KG1 (cell line): Measurements from ENCODE around the gene FOXA3.

Source experiments
- DNase-seq: peaks from one replicate; lab custom pipeline; 2025; lab: John Stamatoyannopoulos, UW

The FOXA3 gene

DNA sequence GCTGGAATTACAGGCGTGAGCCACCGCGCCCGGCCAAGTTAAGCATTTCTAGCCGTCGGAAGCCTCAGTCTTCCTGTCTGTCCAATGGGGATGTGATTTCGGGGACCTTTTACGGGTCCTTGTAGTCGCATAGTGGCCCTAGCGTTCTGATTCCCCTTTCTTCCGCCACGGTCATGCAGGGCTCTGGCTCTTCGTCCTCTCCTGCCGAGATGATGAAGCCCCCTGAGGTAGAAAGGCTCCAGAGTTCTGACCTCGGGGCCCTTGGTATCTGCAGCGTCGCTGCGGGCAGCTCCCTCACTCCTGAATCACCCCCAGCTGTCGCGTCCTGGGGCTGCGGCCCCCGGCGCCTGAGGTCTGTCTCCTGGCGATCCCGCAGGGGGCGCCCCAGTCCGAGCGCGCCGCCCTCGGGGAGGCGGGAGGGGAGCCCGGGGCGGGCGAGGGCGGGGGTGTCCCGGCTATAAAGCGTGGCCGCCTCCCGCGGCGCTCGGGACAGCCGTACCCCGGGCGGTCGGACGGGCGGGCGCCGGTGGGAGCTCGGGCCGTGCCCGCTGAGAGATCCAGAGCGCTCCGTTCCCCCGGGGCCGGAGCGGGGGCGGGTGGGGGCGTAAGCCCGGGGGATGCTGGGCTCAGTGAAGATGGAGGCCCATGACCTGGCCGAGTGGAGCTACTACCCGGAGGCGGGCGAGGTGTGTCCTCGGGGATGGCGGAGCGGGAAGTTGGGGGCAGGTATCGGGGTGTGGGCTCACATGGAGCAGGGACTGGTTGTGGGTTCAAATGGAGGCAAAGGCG lies at the start of gene FOXA3:
Gene FOXA3, plus strand, starts transcription at position 487 of the 789 bp plus-strand sequence. Its CDS starts 131 bp downstream, at position 618.
- no peak for DNase-seq

DNA sequence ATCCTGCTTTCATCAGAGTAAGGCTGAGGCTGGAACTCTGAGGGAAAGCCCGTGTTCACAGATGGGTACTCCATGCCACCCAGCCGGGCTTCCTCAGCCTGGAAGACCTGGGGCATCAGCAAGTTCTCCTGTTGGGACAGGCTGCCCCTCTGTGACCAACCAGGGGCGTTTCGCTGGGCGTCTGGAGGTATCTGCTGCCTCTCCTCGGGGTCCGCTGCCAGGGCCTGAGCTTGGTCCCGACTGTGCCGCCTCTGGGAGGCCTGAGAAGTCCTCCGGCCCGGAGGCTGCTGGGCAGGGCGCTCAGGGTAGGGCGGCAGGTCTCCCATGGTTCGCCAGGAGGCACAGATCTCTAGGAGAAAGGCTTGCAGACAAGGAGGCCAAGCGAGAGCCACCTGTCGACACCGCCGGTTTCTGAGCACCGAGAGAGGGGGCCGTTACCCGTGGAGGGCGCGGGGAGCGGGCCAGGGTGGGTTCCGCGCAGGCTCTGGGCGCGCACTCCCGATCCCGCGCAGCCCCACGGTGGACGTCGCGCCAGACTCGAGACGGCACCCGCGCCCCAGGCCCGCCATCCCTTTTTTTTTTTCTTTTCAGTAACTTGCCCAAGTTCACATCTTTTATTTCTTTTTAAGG lies 49.2 kb upstream of the FOXA3 start, which contains the start of gene RSPH6A:
Gene RSPH6A, minus strand, starts transcription at position 458 of the 630 bp plus-strand sequence. Its CDS starts 132 bp downstream, at position 326.
- DNase-seq = no peak

DNA sequence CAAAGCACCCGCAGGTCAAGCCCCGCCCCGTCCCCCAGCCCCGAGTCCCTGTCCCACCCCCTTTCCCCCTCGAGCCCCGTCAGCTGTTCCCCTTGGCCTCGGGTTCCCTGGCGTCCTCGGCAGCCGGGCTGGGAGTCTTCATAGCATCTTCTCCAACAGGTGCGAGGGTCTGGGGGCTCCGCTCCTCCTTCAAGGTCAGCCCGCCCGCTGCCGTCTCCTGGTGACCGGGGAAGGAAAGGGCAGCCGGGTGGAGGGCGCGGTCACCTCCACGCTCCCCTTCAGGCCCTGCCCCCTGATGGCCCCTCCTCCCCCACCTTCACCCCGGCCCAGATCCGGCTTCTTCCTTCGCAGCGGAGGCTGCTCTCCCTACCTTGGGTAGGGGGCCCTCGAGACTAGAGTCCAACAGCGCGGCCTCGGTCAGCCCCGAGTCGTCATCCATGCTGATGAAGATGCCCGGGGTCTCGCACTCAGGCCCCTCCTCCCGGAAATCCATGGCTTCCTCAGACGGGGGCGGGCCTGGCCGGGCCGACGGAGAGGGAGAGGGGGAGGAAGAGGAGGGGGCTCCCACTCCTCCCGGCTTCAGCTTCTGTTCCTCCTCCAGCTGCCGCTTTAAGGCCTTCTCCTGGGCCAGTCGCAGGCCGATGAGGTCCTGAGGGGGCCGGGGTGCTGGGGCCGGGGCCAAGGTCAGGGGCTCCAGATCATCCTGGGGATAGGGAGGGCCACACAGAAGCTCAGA lies 48.5 kb upstream of the FOXA3 start:
- DNase-seq = no peak

DNA sequence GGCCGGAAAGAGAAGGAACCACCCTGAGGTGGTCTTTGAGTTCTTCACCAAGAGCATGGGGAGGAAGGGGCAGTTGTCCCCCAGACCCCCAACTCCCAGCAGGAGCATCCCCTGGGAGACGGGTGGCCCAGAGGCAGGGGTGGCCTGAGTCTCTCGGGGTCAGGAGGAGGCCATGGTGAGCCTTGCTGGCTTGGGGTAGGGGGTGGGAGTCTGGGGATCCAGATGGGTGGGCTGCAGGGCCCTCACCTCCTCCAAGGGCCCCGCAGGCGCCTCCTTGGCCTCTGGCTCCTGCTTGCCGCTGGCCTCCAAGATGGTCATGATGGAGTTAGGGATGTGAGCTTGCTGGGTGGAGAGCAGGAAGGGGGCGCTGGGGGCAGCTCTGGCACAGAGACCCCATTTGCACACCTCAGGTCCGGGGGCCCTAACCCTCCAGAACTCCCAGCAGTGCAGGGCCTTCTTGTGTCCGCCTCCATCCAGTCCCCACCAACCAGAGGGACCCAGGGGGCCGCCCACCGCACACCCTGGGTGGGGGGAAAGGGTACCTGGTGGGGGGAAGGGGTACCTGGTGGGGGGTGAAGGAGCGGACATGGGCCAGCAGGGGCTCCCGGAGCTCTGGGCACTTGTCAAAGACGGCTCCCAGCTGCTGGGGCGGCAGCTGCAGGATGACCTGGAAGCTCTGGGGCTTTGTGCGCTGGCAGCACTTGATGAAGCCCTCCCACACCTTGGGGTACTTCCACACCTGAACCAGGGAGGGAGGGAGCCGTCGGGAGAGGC lies 47.7 kb upstream of the FOXA3 start:
- DNase-seq = no peak

DNA sequence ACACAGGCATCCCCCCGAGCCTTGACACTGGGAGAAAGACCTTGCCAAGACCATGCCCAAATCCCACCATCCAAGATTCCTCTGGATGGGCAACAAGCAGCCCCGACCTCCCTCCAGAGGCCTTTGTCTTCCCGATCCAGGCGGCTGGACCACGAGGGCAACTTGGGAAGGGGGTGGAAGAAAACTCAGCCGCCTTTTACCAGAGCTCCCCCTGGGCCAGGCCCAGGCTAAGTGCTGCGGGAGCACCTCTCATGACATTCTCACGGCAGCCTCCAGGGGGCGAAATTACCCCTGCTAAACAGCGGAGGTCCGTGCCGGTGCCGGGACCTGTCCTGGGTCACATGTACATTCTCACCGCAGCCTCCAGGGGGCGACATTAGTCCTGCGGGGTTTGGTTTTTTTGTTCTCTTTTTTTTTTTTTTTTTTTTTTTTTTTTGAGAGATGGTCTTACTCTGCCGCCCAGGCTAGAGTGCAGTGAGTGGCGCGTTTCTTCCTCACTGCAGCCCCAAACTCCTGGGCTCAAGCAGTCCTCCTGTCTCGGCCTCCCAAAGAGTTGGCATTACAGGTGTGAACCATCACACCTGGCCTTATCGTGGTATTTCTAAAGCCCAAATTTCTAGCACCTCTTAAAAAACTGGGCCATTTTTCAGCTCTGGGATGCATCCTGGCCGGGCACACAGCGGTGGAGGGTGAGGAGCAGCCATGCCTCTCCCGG lies 47.0 kb upstream of the FOXA3 start:
- DNase-seq = peak; percentile 95

DNA sequence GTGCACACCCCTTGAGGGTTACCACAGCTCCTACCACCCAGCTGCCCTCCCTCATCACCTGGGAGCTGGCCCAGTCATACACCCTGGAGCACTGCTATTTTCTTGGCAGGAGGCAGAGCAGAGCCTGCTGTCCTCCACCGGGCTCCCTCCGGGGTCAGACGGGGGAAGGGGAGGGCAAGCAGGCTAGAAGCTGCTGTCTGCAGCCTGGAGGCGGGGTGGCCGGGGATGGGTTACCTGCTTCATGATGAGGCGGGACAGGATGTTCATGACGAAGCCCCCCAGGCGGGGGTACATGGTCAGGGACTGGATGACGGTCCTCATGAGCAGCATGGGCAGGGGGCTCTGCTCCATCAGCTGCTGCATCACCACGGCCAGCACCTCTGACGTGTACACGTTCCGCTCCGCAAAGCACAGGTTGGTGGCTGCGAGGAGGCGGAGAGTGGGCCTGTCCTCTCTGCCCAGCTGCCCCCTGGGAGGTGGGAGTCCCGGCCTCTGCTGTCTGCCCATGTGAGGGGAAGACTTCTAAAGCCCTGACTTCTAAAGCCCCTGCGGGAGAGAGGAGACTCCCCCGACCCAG lies 46.3 kb upstream of the FOXA3 start:
- DNase-seq = no peak

DNA sequence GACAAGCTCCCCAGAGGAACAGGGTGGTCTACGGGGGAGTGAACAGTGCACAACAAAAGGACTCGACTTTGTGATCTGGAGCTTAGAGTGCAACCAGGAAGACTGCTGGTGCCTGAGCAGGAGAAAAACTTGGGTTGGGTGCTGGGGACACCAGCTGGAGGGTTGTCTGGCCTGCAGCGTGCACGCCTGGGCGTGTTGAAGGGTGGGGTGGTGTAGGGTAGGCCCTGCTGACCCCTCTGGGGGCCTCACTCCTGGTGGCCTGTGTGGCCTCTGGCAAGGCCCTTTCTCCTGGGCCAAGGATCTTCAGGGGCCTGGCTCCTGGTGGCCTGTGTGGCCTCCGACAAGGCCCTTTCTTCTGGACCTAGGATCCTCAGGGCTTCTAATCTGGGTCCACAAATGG lies 44.4 kb upstream of the FOXA3 start:
- DNase-seq = no peak

DNA sequence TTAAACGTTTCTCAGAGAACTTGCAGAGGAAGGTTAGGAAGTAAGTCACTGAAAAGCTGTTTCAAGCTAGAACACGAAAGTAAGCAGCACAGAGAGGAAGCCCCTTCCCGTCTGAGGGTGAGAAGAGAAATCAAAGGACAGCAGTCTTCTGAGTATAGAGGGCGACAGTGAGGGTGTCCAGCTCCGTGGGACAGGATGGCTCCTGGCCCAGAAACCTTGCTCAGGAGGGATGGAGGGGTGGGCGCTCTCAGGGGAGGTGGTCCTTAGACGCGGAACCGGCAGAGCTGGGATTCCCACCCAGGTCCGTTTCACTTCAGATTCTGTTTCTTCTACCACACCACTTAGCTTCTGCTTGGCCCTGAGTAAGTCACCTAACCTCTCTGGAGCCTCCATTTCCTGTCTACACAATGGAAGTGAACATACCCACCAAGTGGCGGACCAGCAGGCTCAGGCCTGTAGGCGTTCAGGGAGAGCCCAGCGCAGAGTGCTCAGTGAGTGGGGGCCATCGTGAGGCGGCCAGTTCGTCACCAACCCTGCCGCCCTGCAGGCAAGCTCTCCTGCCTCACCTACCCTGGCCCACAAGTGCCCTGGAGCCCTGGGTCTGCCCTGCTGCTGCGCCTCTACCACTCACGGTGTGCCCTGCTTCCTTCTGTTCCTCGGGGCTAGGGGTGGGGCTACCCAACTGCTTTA lies 43.6 kb upstream of the FOXA3 start:
- DNase-seq = no peak

DNA sequence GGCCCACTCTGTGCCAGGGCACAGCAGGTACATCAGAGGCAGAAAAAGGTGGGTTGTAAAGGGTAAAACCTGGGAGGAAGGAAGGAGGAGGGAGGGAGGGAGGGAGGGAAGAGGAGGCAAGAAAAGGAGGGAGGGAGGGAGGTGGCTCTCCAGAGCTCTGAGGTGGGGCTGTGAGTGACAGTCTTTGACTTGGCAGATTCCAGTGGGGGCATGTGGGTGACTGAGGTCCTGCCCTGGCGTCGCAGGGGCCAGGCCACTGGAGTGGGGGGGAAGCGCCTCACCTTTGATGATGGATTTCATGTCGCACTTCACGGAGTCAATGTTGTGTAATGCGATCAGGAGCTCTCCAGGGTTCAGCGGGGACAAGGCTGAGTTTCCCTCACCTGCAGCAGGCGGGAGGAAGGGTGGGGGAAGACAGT lies 43.0 kb upstream of the FOXA3 start:
- DNase-seq = no peak

DNA sequence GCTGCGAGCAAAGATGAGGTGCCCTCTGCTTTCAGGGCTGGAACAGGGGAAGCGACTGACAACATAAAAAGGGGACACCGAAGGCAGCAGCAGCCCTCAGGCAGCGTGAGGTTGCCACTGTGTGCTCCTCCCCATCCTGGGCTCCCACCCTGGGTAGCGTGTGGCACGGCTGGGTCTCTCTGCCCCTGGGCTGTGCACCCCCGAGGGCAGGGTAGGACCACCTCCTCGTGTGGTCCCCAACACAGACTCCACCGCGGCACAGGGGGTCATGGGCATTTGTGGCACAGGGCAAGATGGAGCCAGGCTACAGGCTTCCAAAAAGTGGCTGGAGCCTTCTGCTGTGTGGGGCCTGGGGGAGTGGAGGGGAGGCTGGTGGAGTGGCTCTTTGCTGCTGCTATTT lies 42.6 kb upstream of the FOXA3 start:
- no peak for DNase-seq

DNA sequence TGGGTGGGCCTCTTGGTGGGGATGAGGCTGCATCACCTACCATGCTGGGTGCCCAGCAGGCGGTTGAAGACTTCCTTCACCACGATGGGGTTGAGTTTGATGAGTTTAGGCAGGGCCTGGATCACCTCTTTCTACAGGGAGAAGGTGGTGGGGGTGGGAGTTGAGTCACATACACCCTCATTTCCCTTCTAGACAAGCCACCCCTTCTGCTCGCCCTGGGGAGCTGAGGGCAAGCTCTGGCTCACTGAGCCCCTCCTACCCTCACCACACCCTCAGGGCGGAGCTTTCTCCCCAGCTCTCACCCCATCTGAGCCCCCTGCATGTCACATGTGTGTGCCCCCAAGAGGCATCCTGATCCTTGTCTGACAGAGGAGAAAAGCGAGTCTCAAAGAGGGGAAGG lies 41.4 kb upstream of the FOXA3 start:
- no peak for DNase-seq

DNA sequence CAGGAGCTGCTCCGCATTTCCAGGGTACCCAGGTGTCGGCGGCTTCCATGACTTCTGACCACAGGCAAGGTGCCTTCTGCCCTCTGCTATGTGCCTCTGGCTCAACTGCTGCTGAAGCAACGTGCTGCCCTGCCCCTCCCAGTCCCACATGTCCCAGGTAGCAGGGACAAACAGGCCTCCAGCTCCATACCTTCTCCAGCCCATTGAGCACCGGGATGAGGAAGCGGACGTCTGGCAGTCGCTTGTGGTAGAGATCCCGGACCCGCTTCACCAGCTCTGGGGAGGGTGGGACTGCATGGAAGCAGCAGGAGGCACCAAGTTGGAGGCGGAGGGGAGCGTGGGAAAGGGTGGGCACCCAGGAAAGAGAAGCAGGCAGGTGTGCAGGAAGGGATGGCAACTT lies 40.9 kb upstream of the FOXA3 start:
- DNase-seq = no peak

DNA sequence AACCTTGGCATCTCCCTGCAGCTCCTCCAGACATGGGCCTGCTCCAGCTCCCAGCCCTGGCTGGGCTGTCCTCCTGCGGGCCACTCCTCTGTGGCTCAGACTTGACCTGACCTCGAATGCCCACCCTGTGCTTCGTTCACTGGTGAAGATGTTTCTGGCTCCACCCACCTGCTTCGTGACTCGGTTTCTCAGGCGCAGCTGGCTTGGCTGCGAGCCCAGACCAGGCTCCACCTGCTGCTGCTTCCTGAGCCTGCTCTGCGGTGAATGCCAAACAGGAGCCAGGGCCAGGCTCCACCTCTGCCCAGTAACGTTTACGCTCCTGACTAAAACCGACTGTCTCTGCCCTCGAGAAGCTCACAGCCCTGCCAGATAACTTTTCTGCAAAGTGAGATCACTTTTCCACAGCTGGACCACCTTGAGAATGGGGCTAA lies 40.1 kb upstream of the FOXA3 start:
- DNase-seq = no peak

DNA sequence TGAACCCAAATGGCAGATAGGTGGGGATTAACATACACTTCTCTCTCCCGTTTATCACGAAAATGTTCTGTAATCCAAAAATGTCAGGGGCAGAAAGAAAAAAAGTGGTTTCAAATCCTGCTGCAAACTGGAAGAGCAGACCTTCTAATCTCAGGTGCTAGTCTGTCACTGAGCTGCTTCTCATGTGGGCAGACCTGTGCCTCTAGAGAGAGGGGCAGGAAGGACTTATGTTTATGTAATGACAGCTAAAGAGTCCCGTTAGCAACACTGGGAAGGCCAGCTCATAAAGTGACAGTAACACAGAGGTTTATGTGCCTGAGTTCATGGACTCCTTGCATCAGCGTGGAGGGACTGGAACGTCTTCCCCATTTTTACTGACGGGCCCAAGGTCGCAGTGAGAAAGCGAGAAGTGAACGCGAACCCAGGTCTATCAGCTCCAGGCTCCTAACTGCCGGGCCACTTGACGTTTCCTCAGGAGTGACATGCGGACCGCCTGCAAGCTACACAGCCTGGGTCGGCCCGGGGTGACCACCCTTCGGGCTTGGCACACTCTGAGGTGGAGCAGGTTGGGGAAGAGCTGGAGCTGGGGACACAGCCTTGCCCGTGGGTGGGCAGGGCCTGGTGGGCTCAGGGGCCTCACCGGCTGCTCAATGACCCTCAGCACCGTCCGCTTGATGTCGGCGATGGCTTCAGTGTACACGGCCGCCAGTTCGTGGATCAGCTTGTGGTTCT lies 39.4 kb upstream of the FOXA3 start:
- DNase-seq = no peak

DNA sequence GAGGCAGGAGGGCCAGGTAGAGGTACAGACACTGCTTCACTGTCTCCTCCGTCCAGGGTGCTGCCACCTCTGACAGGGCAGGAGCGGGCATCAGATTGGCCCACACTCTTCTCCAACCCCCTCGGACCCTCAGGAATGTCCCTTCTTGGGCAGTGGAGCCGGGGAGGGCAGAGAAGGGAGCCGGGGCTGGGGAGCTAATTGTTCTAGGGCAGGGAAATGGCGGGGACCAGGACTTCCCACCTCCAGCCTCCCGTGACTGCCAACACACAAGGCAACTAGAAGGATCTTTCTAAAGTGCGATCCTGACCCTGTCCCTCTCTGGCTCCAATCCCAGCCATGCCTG lies 38.9 kb upstream of the FOXA3 start:
- DNase-seq = no peak

DNA sequence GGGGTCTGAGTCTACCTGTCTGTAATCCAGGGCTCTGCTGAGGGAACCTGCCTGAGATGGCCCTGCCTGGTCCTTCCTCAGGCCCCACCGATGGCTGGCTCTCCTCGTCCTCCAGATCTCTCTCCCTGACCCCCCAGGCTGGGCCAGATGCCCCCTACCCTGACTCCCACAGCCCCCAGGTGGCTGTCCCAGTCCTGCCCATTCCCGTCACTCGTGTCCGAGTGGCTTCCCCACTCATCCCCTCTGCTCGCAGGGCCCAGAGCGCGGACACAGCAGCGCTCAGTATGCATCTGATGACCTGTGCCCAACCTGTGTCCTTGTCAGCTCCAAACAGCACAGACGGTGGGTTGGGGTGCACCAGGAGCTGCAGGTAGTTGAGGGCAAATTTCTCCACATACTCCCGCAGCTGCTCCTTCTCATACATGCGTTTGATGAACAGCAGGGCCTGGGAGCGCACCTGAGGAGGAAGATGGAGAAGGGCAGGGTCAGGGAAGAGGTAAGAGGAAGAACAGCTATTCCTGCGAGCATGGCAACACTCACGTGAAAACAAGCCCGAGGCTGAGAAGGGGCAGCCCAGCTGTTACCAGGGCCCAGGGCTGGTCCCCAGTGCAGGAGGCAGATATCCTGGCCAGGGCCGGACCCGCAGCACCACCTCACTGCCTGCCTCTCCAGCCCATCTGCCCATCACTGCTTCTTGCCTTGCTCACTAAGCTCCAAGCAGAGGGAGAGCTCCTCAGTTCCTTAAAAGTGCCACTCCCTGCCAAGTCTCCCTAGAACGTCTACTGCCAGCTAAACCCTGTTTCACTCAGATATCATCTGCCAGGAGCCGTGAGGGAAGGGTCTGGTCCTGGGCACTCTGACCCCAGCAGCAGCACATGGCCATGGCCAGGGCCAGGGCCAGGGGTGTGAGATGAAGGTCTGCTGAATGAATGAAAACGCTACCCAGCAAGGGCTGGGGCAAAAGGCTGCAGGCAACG lies 37.9 kb upstream of the FOXA3 start:
- no peak for DNase-seq

DNA sequence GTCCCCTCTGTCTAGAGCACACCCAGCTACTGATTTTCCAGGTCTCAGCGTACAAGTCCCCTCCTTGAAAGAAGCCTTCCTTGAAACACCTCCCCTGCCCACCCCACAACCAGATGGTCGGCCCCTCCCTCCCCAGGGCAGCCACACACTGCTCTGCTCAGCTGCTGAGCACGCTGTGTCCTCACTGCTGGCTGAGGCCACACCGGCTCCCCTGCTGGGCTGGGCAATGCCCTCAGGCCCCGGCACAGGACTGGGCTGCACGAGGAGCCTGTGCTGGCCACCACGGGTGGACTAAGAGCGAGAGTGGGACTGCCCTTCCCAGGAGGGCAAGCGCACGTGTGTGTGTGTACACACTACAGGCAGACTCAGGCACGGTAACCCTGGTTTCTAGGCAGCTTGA lies 37.2 kb upstream of the FOXA3 start:
- DNase-seq = no peak

DNA sequence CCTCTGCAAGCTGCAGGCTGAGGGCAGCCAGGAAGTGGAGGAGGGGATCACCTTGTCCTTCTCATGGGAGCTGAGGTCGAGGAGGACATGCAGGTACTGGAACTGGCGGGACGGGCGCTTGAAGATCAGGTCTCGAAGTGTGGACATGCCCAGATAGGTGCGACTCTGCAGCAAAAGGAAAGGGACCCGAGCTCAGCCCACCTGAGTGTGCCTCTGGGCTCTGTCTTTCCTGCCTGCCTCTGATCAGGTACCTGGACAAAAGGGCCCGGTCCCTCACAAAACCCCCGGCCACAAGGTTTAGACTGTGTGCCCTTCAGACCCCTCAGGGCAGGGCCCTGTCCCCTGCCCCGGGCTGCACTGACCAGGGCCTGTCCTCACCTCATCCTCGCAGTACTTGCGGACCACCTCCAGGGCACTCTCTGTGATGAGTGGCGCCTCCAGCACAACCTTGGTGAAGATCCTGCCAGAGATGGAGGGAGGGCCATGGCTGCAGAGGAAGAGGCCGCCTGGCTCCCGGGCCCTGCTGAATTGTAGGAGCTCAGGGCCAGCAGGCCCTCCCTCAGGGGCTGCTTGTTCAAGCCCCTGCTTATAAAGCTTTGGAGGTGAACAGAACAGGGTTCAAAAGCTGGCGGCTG lies 36.5 kb upstream of the FOXA3 start:
- no peak for DNase-seq
